ENCODE measurements around the gene PRDM16. TPM values are rescaled to one million over a fixed set of nuclear protein-coding genes. Genes with fewer than 3 reads are reported as not detected.
A peak's percentile ranks its signal among the peaks of the same experiment; 100 is the strongest.

PRDM16 gene
- total RNA-seq, 1 experiment from 2014 or later: 6.1 TPM

- BruUV-seq (replicated peaks): no TSS peak
- TF ChIP-seq TCF7L2 (IDR thresholded peaks at IDR 0.05; ENCODE audit: borderline replicate concordance, extremely low read depth, insufficient read depth, insufficient read length) (peak; percentile 57), CEBPB (IDR thresholded peaks at IDR 0.05; ENCODE audit: low read depth) (no peak)
- intact Hi-C loops (cut with micrococcal nuclease): no loop called here
- no peaks in the 10 kb centered on the region; the same call in 1 of the 2 replicates for H3K27me3 ChIP-seq (ENCODE audit: insufficient read depth, low read length)
- H3K4me1 ChIP-seq (ENCODE audit: control insufficient read depth in 1 of 2, insufficient read depth in 2 of 2, low read length in 2 of 2): peaks cover 12 to 23% of the 10 kb centered on the region in 2 experiments
- RAD21 ChIA-PET (ENCODE audit: low non-redundant PET in 1 of 2, low total read pairs in 2 of 2, uncharacterized antibody in 2 of 2, unreplicated experiment in 2 of 2): no interaction called here
- H3K79me2 ChIP-seq (ENCODE audit: insufficient read depth, low read length): no peaks in the 10 kb centered on the region
- POLR2A ChIA-PET: no interaction called here
- ATAC-seq (peak; percentile 78), DNase-seq (ENCODE audit: low read depth, low spot score) (peak; percentile 27)
- H3K9me2 ChIP-seq (ENCODE audit: insufficient read depth): no peaks in the 10 kb centered on the region
- no peak overlapping the region for H2AFZ ChIP-seq (ENCODE audit: low read depth, low read length, poor library complexity, severe bottlenecking)
- H3K4me2 ChIP-seq (ENCODE audit: low read length): peak overlapping the region; percentile 62
- no peaks in the 10 kb centered on the region for H3K9me3 ChIP-seq (ENCODE audit: control insufficient read depth in 1 of 2, insufficient read depth in 1 of 2, low read depth in 1 of 2, low read length in 2 of 2)
- no peak overlapping the region for H3K27ac ChIP-seq (ENCODE audit: low read depth, low read length)
- no peaks in the 10 kb centered on the region for H4K20me1 ChIP-seq (ENCODE audit: insufficient read depth)
- no peak overlapping the region for H3K9ac ChIP-seq (ENCODE audit: low read length)
- CTCF ChIA-PET: no interaction called here
- H3K4me3 ChIP-seq (replicated peaks in 1 of 2; ENCODE audit: low read depth in 1 of 2, low read length in 2 of 2): peak overlapping the region in 1 of 2 experiments; percentile 25; a peak in 1 of 4 replicates
- no peaks in the 10 kb centered on the region for H3K36me3 ChIP-seq (ENCODE audit: control insufficient read depth in 1 of 2, insufficient read depth in 2 of 2, low read length in 2 of 2)
Observed at GRCh38 chr1:3292868-3293562, 224.0 kb downstream of the PRDM16 start.

DNA sequence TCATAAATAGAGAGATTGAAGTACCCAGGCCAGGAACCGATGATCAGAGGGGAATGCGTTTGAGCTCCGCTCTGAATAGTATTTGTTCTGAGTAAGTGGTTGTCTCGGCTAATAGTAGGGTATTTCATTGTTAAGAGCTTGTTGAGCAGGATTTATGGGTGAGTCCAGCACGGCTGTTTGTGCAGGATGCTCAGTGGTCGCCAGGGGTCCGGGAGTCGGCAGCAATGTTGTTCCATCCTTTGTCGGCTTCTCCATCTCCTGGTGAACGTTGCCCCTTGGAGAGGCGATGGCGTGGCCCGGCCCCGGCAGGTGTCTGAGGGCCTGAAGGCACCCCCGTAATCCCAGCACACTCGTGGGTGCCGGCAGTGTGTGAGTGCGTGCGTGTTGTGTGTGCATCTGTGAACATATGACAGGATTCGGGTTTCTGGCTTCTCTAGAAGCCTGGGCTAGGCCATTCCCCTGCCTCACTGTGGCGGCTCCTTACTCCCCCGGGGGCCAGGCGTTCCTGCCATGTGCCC is 224.6 kb downstream of the PRDM16 start:
- no peak for DNase-seq (ENCODE audit: low read depth, low spot score)
- ChIA-PET POLR2A (no interaction called here), RAD21 (ENCODE audit: low non-redundant PET in 1 of 2, low total read pairs in 2 of 2, uncharacterized antibody in 2 of 2, unreplicated experiment in 2 of 2) (no interaction called here)

More for the DNA sequence above, 224.6 kb downstream of the PRDM16 start:
- H3K27me3 ChIP-seq (ENCODE audit: insufficient read depth, low read length): no peaks in the 10 kb centered on the region; the same call in 1 of the 2 replicates
- peaks cover 12 to 23% of the 10 kb centered on the region in 2 experiments for H3K4me1 ChIP-seq (ENCODE audit: control insufficient read depth in 1 of 2, insufficient read depth in 2 of 2, low read length in 2 of 2)
- no peaks in the 10 kb centered on the region for H4K20me1 ChIP-seq (ENCODE audit: insufficient read depth)
- CTCF ChIA-PET: no interaction called here
- H3K36me3 ChIP-seq (ENCODE audit: control insufficient read depth in 1 of 2, insufficient read depth in 2 of 2, low read length in 2 of 2): no peaks in the 10 kb centered on the region
- H3K4me2 ChIP-seq (ENCODE audit: low read length): peak overlapping the region; percentile 62
- H3K9me2 ChIP-seq (ENCODE audit: insufficient read depth): no peaks in the 10 kb centered on the region
- no peak overlapping the region for H3K27ac ChIP-seq (ENCODE audit: low read depth, low read length)
- H3K79me2 ChIP-seq (ENCODE audit: insufficient read depth, low read length): no peaks in the 10 kb centered on the region
- no TSS peak for BruUV-seq (replicated peaks)
- TF ChIP-seq MAX (IDR thresholded peaks at IDR 0.05) (no peak), POLR2AphosphoS5 (IDR thresholded peaks at IDR 0.05; ENCODE audit: low read depth, low read length) (no peak)
- TF ChIP-seq, protein P1, sequence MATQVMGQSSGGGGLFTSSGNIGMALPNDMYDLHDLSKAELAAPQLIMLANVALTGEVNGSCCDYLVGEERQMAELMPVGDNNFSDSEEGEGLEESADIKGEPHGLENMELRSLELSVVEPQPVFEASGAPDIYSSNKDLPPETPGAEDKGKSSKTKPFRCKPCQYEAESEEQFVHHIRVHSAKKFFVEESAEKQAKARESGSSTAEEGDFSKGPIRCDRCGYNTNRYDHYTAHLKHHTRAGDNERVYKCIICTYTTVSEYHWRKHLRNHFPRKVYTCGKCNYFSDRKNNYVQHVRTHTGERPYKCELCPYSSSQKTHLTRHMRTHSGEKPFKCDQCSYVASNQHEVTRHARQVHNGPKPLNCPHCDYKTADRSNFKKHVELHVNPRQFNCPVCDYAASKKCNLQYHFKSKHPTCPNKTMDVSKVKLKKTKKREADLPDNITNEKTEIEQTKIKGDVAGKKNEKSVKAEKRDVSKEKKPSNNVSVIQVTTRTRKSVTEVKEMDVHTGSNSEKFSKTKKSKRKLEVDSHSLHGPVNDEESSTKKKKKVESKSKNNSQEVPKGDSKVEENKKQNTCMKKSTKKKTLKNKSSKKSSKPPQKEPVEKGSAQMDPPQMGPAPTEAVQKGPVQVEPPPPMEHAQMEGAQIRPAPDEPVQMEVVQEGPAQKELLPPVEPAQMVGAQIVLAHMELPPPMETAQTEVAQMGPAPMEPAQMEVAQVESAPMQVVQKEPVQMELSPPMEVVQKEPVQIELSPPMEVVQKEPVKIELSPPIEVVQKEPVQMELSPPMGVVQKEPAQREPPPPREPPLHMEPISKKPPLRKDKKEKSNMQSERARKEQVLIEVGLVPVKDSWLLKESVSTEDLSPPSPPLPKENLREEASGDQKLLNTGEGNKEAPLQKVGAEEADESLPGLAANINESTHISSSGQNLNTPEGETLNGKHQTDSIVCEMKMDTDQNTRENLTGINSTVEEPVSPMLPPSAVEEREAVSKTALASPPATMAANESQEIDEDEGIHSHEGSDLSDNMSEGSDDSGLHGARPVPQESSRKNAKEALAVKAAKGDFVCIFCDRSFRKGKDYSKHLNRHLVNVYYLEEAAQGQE (IDR thresholded peaks at IDR 0.05; ENCODE audit: low read depth): no peak
- intact Hi-C loops (cut with micrococcal nuclease): no loop called here
- H2AFZ ChIP-seq (ENCODE audit: low read depth, low read length, poor library complexity, severe bottlenecking): no peak overlapping the region
- ATAC-seq: peak; percentile 59
- no peak overlapping the region for H3K4me3 ChIP-seq (replicated peaks in 1 of 2; ENCODE audit: low read depth in 1 of 2, low read length in 2 of 2)
- no peak overlapping the region for H3K9ac ChIP-seq (ENCODE audit: low read length)
- no peaks in the 10 kb centered on the region for H3K9me3 ChIP-seq (ENCODE audit: control insufficient read depth in 1 of 2, insufficient read depth in 1 of 2, low read depth in 1 of 2, low read length in 2 of 2)
